OCI-LY7 (cell line): Measurements from ENCODE around the gene RARA. TPM values are rescaled to one million over a fixed set of nuclear protein-coding genes. Genes with fewer than 3 reads are reported as not detected.

Source experiments
- BruUV-seq: library from RNA; stranded (reverse); fragments of 400-500 nt; replicated peaks from 2 replicates; lab custom pipeline; 2021; lab: Mats Ljungman, UMichigan
- CTCF ChIA-PET: fragments of 300-600 bp; sonication (Branson Sonifier 250); formaldehyde crosslinking; loops from one replicate; lab custom pipeline; 2022; ENCODE audit warnings: antibody characterized with exemption; ENCODE audit not compliant: unreplicated experiment; lab: Charles Lee
- POLR2A ChIA-PET: fragments of 300-600 bp; sonication (Branson Sonifier 250); formaldehyde crosslinking; loops from one replicate; lab custom pipeline; 2022; ENCODE audit warnings: antibody characterized with exemption; lab: Charles Lee
- DNase-seq: peaks from one replicate; pipeline ENCODE4 v3.0.0-alpha.2; 2015; ENCODE audit warnings: low spot score
- H2AFZ ChIP-seq: fragments of 200-600 bp; sonication (generic), shearing (Covaris generic); 2 replicates; pipeline ENCODE4 v1.6.1; 2014; ENCODE audit warnings: mild to moderate bottlenecking, antibody characterized with exemption, low read length, moderate library complexity
- H3K27ac ChIP-seq: fragments of 200-600 bp; sonication (generic); 2 replicates; pipeline ENCODE4 v1.5.1; 2014; ENCODE audit warnings: mixed run types, low read depth, mild to moderate bottlenecking, moderate library complexity, low read length, inconsistent platforms; ENCODE audit not compliant: poor library complexity, severe bottlenecking
- H3K36me3 ChIP-seq: fragments of 200-600 bp; sonication (generic); 2 replicates; pipeline ENCODE4 v1.6.1; 2014; ENCODE audit warnings: mild to moderate bottlenecking, antibody characterized with exemption, low read length, moderate library complexity, mixed read lengths; ENCODE audit not compliant: insufficient read depth
- H3K4me1 ChIP-seq: fragments of 200-600 bp; sonication (generic); 2 replicates; pipeline ENCODE4 v1.5.1; 2014; ENCODE audit warnings: mild to moderate bottlenecking, low read length; ENCODE audit not compliant: insufficient read depth, poor library complexity, severe bottlenecking
- H3K4me2 ChIP-seq: fragments of 200-600 bp; sonication (generic); 2 replicates; pipeline ENCODE4 v1.6.1; 2014; ENCODE audit warnings: mild to moderate bottlenecking, low read length
- H3K4me3 ChIP-seq: fragments of 200-600 bp; sonication (generic); 2 replicates; pipeline ENCODE4 v1.5.1; 2014; ENCODE audit warnings: mild to moderate bottlenecking, low read depth, low read length; ENCODE audit not compliant: poor library complexity, severe bottlenecking
- H3K79me2 ChIP-seq: fragments of 200-600 bp; sonication (generic); 2 replicates; pipeline ENCODE4 v1.6.1; 2016; ENCODE audit warnings: low read depth, mild to moderate bottlenecking, low read length, moderate library complexity, mixed read lengths; ENCODE audit not compliant: insufficient read depth
- H3K9me2 ChIP-seq: fragments of 200-600 bp; sonication (generic); 2 replicates; pipeline ENCODE4 v1.6.1; 2016; ENCODE audit warnings: mild to moderate bottlenecking, low read length, mixed read lengths; ENCODE audit not compliant: insufficient read depth
- H3K9me3 ChIP-seq: fragments of 200-600 bp; sonication (generic); 2 replicates; pipeline ENCODE4 v1.6.1; 2014; ENCODE audit warnings: mild to moderate bottlenecking, mixed run types, low read length, mixed read lengths
- H4K20me1 ChIP-seq: fragments of 200-600 bp; sonication (generic); 2 replicates; pipeline ENCODE4 v1.6.1; 2014; ENCODE audit warnings: mild to moderate bottlenecking, antibody characterized with exemption, low read length, moderate library complexity, mixed read lengths; ENCODE audit not compliant: insufficient read depth
- CTCF ChIP-seq: fragments of 200-600 bp; sonication (generic); conservative IDR thresholded peaks from 2 replicates; pipeline ENCODE4 v1.5.1; 2014; ENCODE audit warnings: mild to moderate bottlenecking, antibody characterized with exemption, low read length, moderate library complexity, mixed read lengths
- EZH2phosphoT487 ChIP-seq: fragments of 200-600 bp; sonication (generic); IDR thresholded peaks from 2 replicates; pipeline ENCODE4 v1.6.1; 2018; ENCODE audit warnings: low read depth, borderline replicate concordance, mild to moderate bottlenecking, mixed run types, antibody characterized with exemption, low read length, moderate library complexity, mixed read lengths
- intact Hi-C: fragments of 100-400 bp; cut with micrococcal nuclease; formaldehyde crosslinking; loops from one replicate; pipeline ENCODE4 v1.10.0; 2022; ENCODE audit not compliant: unreplicated experiment
- total RNA-seq, 2 experiments: library from RNA; depleted of rRNA in 1 of 2; stranded (reverse); fragments of >200 nt in 1 of 2; shearing (Covaris generic) in 1 of 2; gene quantifications; 2 replicates each; pipeline ENCODE4 v1.2.3, GENCODE V29; 2014 to 2022

Gene RARA
- total RNA-seq, 2 experiments from 2014 or later: 3.1 to 8.6 TPM

- BruUV-seq: no TSS peak
- POLR2A ChIA-PET: no interaction called here
- H3K4me2 ChIP-seq: no peak overlapping the region
- peaks cover 4% of the 10 kb centered on the region for H3K4me1 ChIP-seq
- no peaks in the 10 kb centered on the region for H4K20me1 ChIP-seq
- H2AFZ ChIP-seq: no peak overlapping the region
- H3K36me3 ChIP-seq: no peaks in the 10 kb centered on the region
- no peak overlapping the region for H3K4me3 ChIP-seq
- H3K9me3 ChIP-seq: no peaks in the 10 kb centered on the region
- CTCF ChIA-PET: no interaction called here
- no peaks in the 10 kb centered on the region for H3K79me2 ChIP-seq
- intact Hi-C loops: no loop called here
- no peak overlapping the region for H3K27ac ChIP-seq
- no peak for DNase-seq
- TF ChIP-seq CTCF (no peak), EZH2phosphoT487 (no peak)
- no peaks in the 10 kb centered on the region for H3K9me2 ChIP-seq
Observed at GRCh38 chr17:40360091-40360490, 51.1 kb downstream of the RARA start.

- DNase-seq: no peak
Observed at GRCh38 chr17:40361063-40361924, 52.3 kb downstream of the RARA start.

More at GRCh38 chr17:40361063-40361924, 52.3 kb downstream of the RARA start:
- BruUV-seq: no TSS peak
- Histone ChIP-seq H4K20me1 (no peaks in the 10 kb centered on the region), H3K36me3 (no peaks in the 10 kb centered on the region), H3K27ac (no peak overlapping the region), H3K4me3 (no peak overlapping the region), H3K4me2 (no peak overlapping the region), H3K9me2 (no peaks in the 10 kb centered on the region), H3K4me1 (peaks cover 4% of the 10 kb centered on the region), H2AFZ (no peak overlapping the region), H3K9me3 (no peaks in the 10 kb centered on the region), H3K79me2 (no peaks in the 10 kb centered on the region)
- intact Hi-C loops: no loop called here
- ChIA-PET POLR2A (interaction anchor here (0.6 kb wide), 1 partner anchor 77 kb away, joined by 5 read pairs; no protein-coding TSS in a partner anchor), CTCF (interaction anchor here (0.6 kb wide), 1 partner anchor 50 kb away, joined by 4 read pairs; no protein-coding TSS in a partner anchor)
- no peak for TF ChIP-seq CTCF
- no peak for TF ChIP-seq EZH2phosphoT487
